GM23338 (cell line): ENCODE measurements around the gene PADI1. TPM values are rescaled to one million over a fixed set of nuclear protein-coding genes. Genes with fewer than 3 reads are reported as not detected.

Source experiments
- ATAC-seq: fragments of 200-7000 bp; cut with Tn5 transposase; 3 replicates; pipeline ENCODE4 v1.9.1; 2020
- DNase-seq: peaks from one replicate; pipeline ENCODE4 v3.0.0-alpha.2; 2015; ENCODE audit warnings: low spot score
- H2AFZ ChIP-seq: fragments of 200-600 bp; sonication (generic); 2 replicates; pipeline ENCODE4 v1.8.0; 2016; ENCODE audit warnings: antibody characterized with exemption, mild to moderate bottlenecking, moderate library complexity
- H3F3A ChIP-seq: fragments of 200-600 bp; sonication (generic); replicated peaks from 2 replicates; pipeline ENCODE4 v1.8.0; 2017; ENCODE audit warnings: antibody characterized with exemption, mixed run types, low read depth
- H3K27ac ChIP-seq: fragments of 200-600 bp; sonication (generic); 2 replicates; pipeline ENCODE4 v1.6.1; 2016; ENCODE audit warnings: low read depth
- H3K27me3 ChIP-seq: fragments of 200-600 bp; sonication (generic); 2 replicates; pipeline ENCODE4 v1.8.0; 2016; ENCODE audit warnings: mild to moderate bottlenecking, mixed run types, moderate library complexity; ENCODE audit not compliant: insufficient read depth
- H3K36me3 ChIP-seq: fragments of 200-600 bp; sonication (generic); 2 replicates; pipeline ENCODE4 v1.8.0; 2016; ENCODE audit warnings: mild to moderate bottlenecking; ENCODE audit not compliant: insufficient read depth
- H3K4me1 ChIP-seq: fragments of 200-600 bp; sonication (generic); 2 replicates; pipeline ENCODE4 v1.8.0; 2016; ENCODE audit warnings: mild to moderate bottlenecking, moderate library complexity; ENCODE audit not compliant: insufficient read depth
- H3K4me2 ChIP-seq: fragments of 200-600 bp; sonication (generic); 2 replicates; pipeline ENCODE4 v1.7.1; 2017; ENCODE audit warnings: mixed run types
- H3K4me3 ChIP-seq: fragments of 200-600 bp; sonication (generic); 2 replicates; pipeline ENCODE4 v1.6.1; 2016; ENCODE audit warnings: mixed run types
- H3K79me2 ChIP-seq: fragments of 200-600 bp; sonication (generic); replicated peaks from 2 replicates; pipeline ENCODE4 v1.8.0; 2017; ENCODE audit warnings: mild to moderate bottlenecking; ENCODE audit not compliant: insufficient read depth
- H3K9me2 ChIP-seq: fragments of 200-600 bp; sonication (generic); 2 replicates; pipeline ENCODE4 v1.8.0; 2017; ENCODE audit not compliant: insufficient read depth
- H4K20me1 ChIP-seq: fragments of 200-600 bp; sonication (generic); replicated peaks from 2 replicates; pipeline ENCODE4 v1.8.0; 2017; ENCODE audit warnings: mild to moderate bottlenecking; ENCODE audit not compliant: insufficient read depth
- H3K27ac Mint-ChIP-seq: 2 replicates; pipeline ENCODE4 v1.8.0; 2020; ENCODE audit warnings: inconsistent platforms, mild to moderate bottlenecking, moderate library complexity, mixed read lengths
- H3K27me3 Mint-ChIP-seq: 3 replicates; pipeline ENCODE4 v1.8.0; 2022; ENCODE audit warnings: low read depth, mild to moderate bottlenecking, moderate library complexity, mixed read lengths, inconsistent platforms; ENCODE audit not compliant: insufficient read depth, poor library complexity
- H3K36me3 Mint-ChIP-seq: 3 replicates; pipeline ENCODE4 v1.8.0; 2021; ENCODE audit warnings: low read depth, mild to moderate bottlenecking, inconsistent platforms, moderate library complexity, mixed read lengths
- H3K4me1 Mint-ChIP-seq: 3 replicates; pipeline ENCODE4 v1.8.0; 2020; ENCODE audit warnings: mild to moderate bottlenecking, inconsistent platforms, mixed read lengths
- H3K4me3 Mint-ChIP-seq: 3 replicates; pipeline ENCODE4 v1.8.0; 2021; ENCODE audit warnings: moderate library complexity, mild to moderate bottlenecking, inconsistent platforms, mixed read lengths
- H3K9me3 Mint-ChIP-seq: 3 replicates; pipeline ENCODE4 v1.8.0; 2020; ENCODE audit warnings: moderate library complexity, mild to moderate bottlenecking, inconsistent platforms, mixed read lengths
- CREB1 ChIP-seq: fragments of 250-450 bp; sonication (Bioruptor Pico); IDR thresholded peaks from 2 replicates; pipeline ENCODE4 v1.5.0; 2020; ENCODE audit warnings: low read depth, mild to moderate bottlenecking, moderate library complexity
- CTCF ChIP-seq, 2 experiments: fragments of 200-600 bp in 1 of 2; sonication (generic) in 1 of 2; conservative IDR thresholded peaks; 2 replicates each; pipeline versions ENCODE4 v1.5.1 to v1.6.1; 2016 to 2017; ENCODE audit warnings: antibody characterized with exemption in 2 of 2, low read depth in 2 of 2, mild to moderate bottlenecking in 2 of 2, moderate library complexity in 1 of 2
- ETS1 ChIP-seq: IDR thresholded peaks from 2 replicates; pipeline ENCODE4 v1.6.1; 2016; ENCODE audit warnings: antibody characterized with exemption
- EZH2 ChIP-seq: fragments of 200-600 bp; sonication (generic); IDR thresholded peaks from one replicate; pipeline ENCODE4 v1.8.0; 2017; ENCODE audit warnings: antibody characterized with exemption, mild to moderate bottlenecking, low read depth; ENCODE audit not compliant: unreplicated experiment
- EZH2phosphoT487 ChIP-seq: fragments of 200-600 bp; sonication (generic); IDR thresholded peaks from one replicate; pipeline ENCODE4 v1.8.1; 2018; ENCODE audit warnings: antibody characterized with exemption; ENCODE audit not compliant: unreplicated experiment
- JUNB ChIP-seq: IDR thresholded peaks from one replicate; pipeline ENCODE4 v1.6.1; 2016; ENCODE audit warnings: antibody characterized with exemption; ENCODE audit not compliant: unreplicated experiment
- NANOG ChIP-seq: IDR thresholded peaks from 2 replicates; pipeline ENCODE4 v1.6.1; 2016; ENCODE audit warnings: antibody characterized with exemption, borderline replicate concordance
- POLR2AphosphoS5 ChIP-seq: IDR thresholded peaks from 2 replicates; pipeline ENCODE4 v1.6.1; 2016; ENCODE audit warnings: antibody characterized with exemption, low read depth
- REST ChIP-seq: IDR thresholded peaks from one replicate; pipeline ENCODE4 v1.6.1; 2018; ENCODE audit warnings: antibody characterized with exemption; ENCODE audit not compliant: unreplicated experiment
- STAT1 ChIP-seq: IDR thresholded peaks from one replicate; pipeline ENCODE4 v1.6.1; 2016; ENCODE audit warnings: antibody characterized with exemption; ENCODE audit not compliant: unreplicated experiment
- ZNF114 ChIP-seq: fragments of 250-450 bp; sonication (Bioruptor Pico); IDR thresholded peaks from 2 replicates; pipeline ENCODE4 v1.5.0; 2020; ENCODE audit warnings: mild to moderate bottlenecking, moderate library complexity
- ZNF331 ChIP-seq: fragments of 250-450 bp; sonication (Bioruptor Pico); IDR thresholded peaks from 2 replicates; pipeline ENCODE4 v1.5.0; 2020; ENCODE audit warnings: low read depth, mild to moderate bottlenecking, moderate library complexity
- ZNF462 ChIP-seq: fragments of 250-450 bp; sonication (Bioruptor Pico); IDR thresholded peaks from 2 replicates; pipeline ENCODE4 v1.5.0; 2020; ENCODE audit warnings: mild to moderate bottlenecking, moderate library complexity
- polyA plus RNA-seq: library from polyadenylated mRNA; unstranded; fragments of >200 nt; fragmentation: Nextera tagmentation; extraction: Ambion mirVana; gene quantifications from 2 replicates; pipeline ENCODE4 v1.2.1, GENCODE V29; 2016
- total RNA-seq: library from RNA; depleted of rRNA; stranded (reverse); fragments of >200 nt; shearing (Covaris generic); gene quantifications from 2 replicates; pipeline ENCODE4 v1.2.3, GENCODE V29; 2014

The PADI1 gene
- total and polyA plus RNA-seq, 2 experiments from 2014 or later: 0.26 to 0.28 TPM

- Mint-ChIP-seq H3K27ac (no peak overlapping the region), H3K9me3 (no peaks in the 10 kb centered on the region; the same call in 2 of the 3 replicates), H3K4me1 (peaks cover 9% of the 10 kb centered on the region; the same call in 2 of the 3 replicates), H3K4me3 (no peak overlapping the region), H3K36me3 (no peaks in the 10 kb centered on the region), H3K27me3 (peaks cover 2% of the 10 kb centered on the region)
- TF ChIP-seq ETS1: no peak
- no peak for TF ChIP-seq CREB1 (CRISPR knock-in tag)
- TF ChIP-seq ZNF331 (CRISPR knock-in tag): no peak
- TF ChIP-seq STAT1: no peak
- no peak for TF ChIP-seq CTCF (conservative IDR thresholded peaks at IDR 0.05; ENCODE audit: low read depth in 2 of 2)
- TF ChIP-seq EZH2: no peak
- no peak for TF ChIP-seq NANOG
- TF ChIP-seq ZNF114: no peak
- TF ChIP-seq ZNF462: no peak
- no peak for TF ChIP-seq JUNB
- no peak for TF ChIP-seq EZH2phosphoT487
- TF ChIP-seq REST: no peak
- TF ChIP-seq POLR2AphosphoS5: no peak
- no peak overlapping the region for H3K4me3 ChIP-seq
- H3K4me1 ChIP-seq: no peaks in the 10 kb centered on the region
- H3K9me2 ChIP-seq: no peaks in the 10 kb centered on the region
- ATAC-seq: no peak
- no peak for DNase-seq
- H3F3A ChIP-seq: no peaks in the 10 kb centered on the region
- H3K27me3 ChIP-seq: no peaks in the 10 kb centered on the region
- H4K20me1 ChIP-seq: no peaks in the 10 kb centered on the region
- H3K36me3 ChIP-seq: no peaks in the 10 kb centered on the region
- no peak overlapping the region for H3K27ac ChIP-seq
- H2AFZ ChIP-seq: peak overlapping the region; percentile 52; the same call in 1 of the 2 replicates
- H3K4me2 ChIP-seq: no peak overlapping the region
- H3K79me2 ChIP-seq: no peaks in the 10 kb centered on the region
Observed at GRCh38 chr1:17200246-17200645, 4.7 kb upstream of the PADI1 start.
